Mucosa of gallbladder (tissue), 1 donor: ENCODE measurements around the gene P2RY8. TPM values are rescaled to one million over a fixed set of nuclear protein-coding genes. Genes with fewer than 3 reads are reported as not detected.

Experiments used
- DNase-seq: peaks from one replicate; pipeline ENCODE4 v3.0.0-alpha.2; 2020; ENCODE audit warnings: low spot score
- total RNA-seq: library from RNA; stranded (reverse); gene quantifications from one replicate; pipeline ENCODE4 v1.2.1, GENCODE V29; 2021
- donor health status: DM: no; HTN: no; CAD: no.

The P2RY8 gene
- total RNA-seq, 1 donor from 2014 or later = 2.3 TPM

GRCh38 chrX:1417921-1418771, 118.8 kb downstream of the P2RY8 start:
- no peak for DNase-seq

GRCh38 chrX:1416965-1417760, 119.8 kb downstream of the P2RY8 start:
- DNase-seq = no peak

- no peak for DNase-seq
Observed at GRCh38 chrX:1416327-1416784, 120.6 kb downstream of the P2RY8 start.

Other genes with a start within 250 kb of the P2RY8 start
- gene IL3RA, start 200.4 kb downstream of the P2RY8 start, total RNA-seq = 3.8 TPM
- 329 TPM for gene SLC25A6, start 145.1 kb downstream of the P2RY8 start, total RNA-seq
- gene ASMTL, start 84.3 kb downstream of the P2RY8 start, total RNA-seq = 29.7 TPM
- gene AKAP17A, start 54.4 kb upstream of the P2RY8 start, total RNA-seq = 52.9 TPM
- not detected for gene ASMT, start 77.9 kb upstream of the P2RY8 start, total RNA-seq